Stimulated activated CD8-positive, alpha-beta memory T cell treated with anti-CD3 and anti-CD28 coated beads, Interleukin-2, amount 100 ng/mL, for 48 hours (primary cell): Measurements from ENCODE around the gene THRSP.
"Not testable (repeated sequence)": the region's sequence is repeated elsewhere in the genome, so short reads cannot be mapped to it uniquely, and the experiment has no call there.

Experiments
- DNase-seq, 2 donors: peaks; one replicate each; pipeline ENCODE4 v3.0.0-alpha.2; 2020; ENCODE audit warnings: low read depth in 2 of 2

Gene THRSP

GRCh38 chr11:78063440-78064181 is at the start of gene THRSP:
THRSP (plus strand) TSS chr11:78063861; CDS start chr11:78063882, 21 bp downstream.
- no peak for DNase-seq

- DNase-seq = not testable (repeated sequence)
Measured at GRCh38 chr11:78014937-78015520, 48.6 kb upstream of the THRSP start.

- no peak for DNase-seq
Measured at GRCh38 chr11:78015878-78016277, 47.8 kb upstream of the THRSP start.

GRCh38 chr11:78019808-78020207 is 43.9 kb upstream of the THRSP start:
- no peak for DNase-seq

- DNase-seq = no peak
Measured at GRCh38 chr11:78020246-78020645, 43.4 kb upstream of the THRSP start.

GRCh38 chr11:78021611-78022010 is 42.0 kb upstream of the THRSP start:
- DNase-seq = no peak

- DNase-seq = no peak
Measured at GRCh38 chr11:78022397-78023396, 41.0 kb upstream of the THRSP start, which contains the start of gene KCTD14. KCTD14 (minus strand) TSS chr11:78023276; CDS start chr11:78023249, 27 bp downstream.

- no peak for DNase-seq
Measured at GRCh38 chr11:78023426-78023825, 40.2 kb upstream of the THRSP start.

GRCh38 chr11:78025378-78025777 is 38.3 kb upstream of the THRSP start:
- no peak for DNase-seq

- DNase-seq = no peak
Measured at GRCh38 chr11:78027759-78028158, 35.9 kb upstream of the THRSP start.

GRCh38 chr11:78028423-78028822 is 35.2 kb upstream of the THRSP start:
- not testable (repeated sequence) for DNase-seq

- no peak for DNase-seq
Measured at GRCh38 chr11:78030429-78031325, 33.0 kb upstream of the THRSP start.

- DNase-seq = no peak
Measured at GRCh38 chr11:78031629-78032028, 32.0 kb upstream of the THRSP start.

GRCh38 chr11:78032090-78032489 is 31.6 kb upstream of the THRSP start:
- DNase-seq = no peak

- DNase-seq = no peak
Measured at GRCh38 chr11:78033040-78033439, 30.6 kb upstream of the THRSP start.

GRCh38 chr11:78034623-78035022 is 29.0 kb upstream of the THRSP start:
- no peak for DNase-seq

- DNase-seq = no peak
Measured at GRCh38 chr11:78036313-78036712, 27.3 kb upstream of the THRSP start.

- DNase-seq = no peak
Measured at GRCh38 chr11:78037056-78037455, 26.6 kb upstream of the THRSP start.

GRCh38 chr11:78037825-78038620 is 25.6 kb upstream of the THRSP start:
- DNase-seq = no peak

GRCh38 chr11:78038697-78039313 is 24.9 kb upstream of the THRSP start:
- DNase-seq = no peak
